ENCODE results near the gene MRPS31. TPM values are rescaled to one million over a fixed set of nuclear protein-coding genes. Genes with fewer than 3 reads are reported as not detected.
"Not testable (repeated sequence)": the region's sequence is repeated elsewhere in the genome, so short reads cannot be mapped to it uniquely, and the experiment has no call there.

The MRPS31 gene
- total RNA-seq, 1 donor from 2014 or later = 30.5 TPM

DNA sequence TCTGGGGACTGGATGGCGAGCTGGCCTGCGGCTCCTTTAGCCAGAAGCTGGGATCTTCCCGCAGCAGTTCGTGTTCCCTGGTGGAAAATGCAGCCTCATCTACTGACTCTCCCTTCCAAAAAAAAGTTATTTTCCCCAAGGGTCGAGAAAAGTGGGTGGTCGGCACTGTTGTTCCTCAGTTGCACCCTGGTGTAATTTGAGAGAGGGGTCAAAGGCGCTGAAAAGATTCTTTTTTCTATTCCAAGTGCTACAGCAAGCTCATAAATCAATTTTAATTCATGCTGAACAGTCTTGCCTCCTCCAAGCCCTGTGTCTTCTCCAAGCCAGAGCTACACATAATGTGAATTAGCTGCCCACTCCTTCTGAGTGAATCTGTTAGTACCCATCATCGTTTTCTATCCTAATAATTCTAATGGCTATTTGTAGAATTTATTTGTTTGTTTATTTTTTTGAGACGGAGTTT lies 19.2 kb upstream of the MRPS31 start:
- Mint-ChIP-seq H3K27me3 (no peaks in the 10 kb centered on the region), H3K4me3 (peak overlapping the region; percentile 83), H3K4me1 (peaks cover 9% of the 10 kb centered on the region), H3K27ac (peak overlapping the region; percentile 53), H3K36me3 (ENCODE audit: low read depth) (peaks cover 2% of the 10 kb centered on the region), H3K9me3 (no peaks in the 10 kb centered on the region)
- ChIA-PET CTCF (interaction anchor here (1.2 to 1.3 kb wide), 2 partner anchors 13 to 131 kb away, joined by 5 to 6 read pairs; no protein-coding TSS in a partner anchor), POLR2A (interaction anchor here (0.6 to 2.6 kb wide), 4 partner anchors 8 to 270 kb away, joined by 4 to 16 read pairs (median 10); no protein-coding TSS in a partner anchor)
- TF ChIP-seq CTCF (IDR thresholded peaks at IDR 0.05) = no peak
- intact Hi-C loops (cut with micrococcal nuclease) = no loop called here
- DNase-seq (no peak), ATAC-seq (ENCODE audit: low read depth) (no peak)

DNA sequence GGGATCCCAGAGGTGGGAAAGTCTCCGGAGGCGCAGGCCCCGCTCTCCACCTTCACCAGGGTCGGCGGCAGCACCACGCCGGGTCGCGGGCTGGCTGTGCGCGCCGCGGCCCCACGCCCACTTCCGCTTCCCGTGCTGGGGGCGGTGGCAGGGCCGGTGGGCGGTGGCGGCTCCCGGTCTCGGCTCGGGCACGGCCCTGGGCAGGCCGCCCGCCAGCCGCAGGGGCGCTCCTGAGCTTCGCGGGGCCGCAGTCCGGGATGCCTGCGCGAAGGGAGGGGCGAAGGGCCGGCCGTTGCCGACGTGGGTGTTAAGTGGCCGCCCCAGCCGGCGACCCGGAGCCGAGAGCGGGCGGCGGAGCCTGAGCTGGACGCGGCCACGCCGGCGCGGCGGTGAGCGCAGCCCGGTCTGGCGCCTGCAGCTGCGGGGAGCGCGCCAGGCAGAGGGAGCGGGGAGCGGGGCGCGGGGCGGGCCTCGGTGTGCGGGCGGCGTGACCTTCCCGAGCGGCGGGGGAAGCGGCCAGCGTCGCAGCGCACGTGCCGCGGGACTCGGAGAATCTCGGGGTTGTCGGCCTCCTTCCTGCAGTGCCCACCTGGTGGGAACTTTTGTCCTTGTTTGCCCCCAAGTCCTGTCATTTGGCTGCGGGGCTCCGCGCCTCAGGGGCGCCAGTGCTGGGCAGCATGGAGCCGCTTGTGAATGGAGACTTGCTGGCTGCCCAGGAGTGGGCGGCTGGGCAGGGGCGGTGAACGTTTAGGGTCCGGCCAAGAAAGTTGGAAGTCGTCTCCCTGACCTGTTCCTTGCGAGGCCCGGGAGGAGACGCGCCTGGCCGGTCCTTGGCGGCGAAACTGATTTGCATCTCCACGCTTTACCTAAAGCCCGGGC lies 18.5 kb upstream of the MRPS31 start, which contains the start of gene SLC25A15:
TSS of gene SLC25A15 (plus strand) at position 337 of the 879 bp plus-strand sequence. CDS start 3,616 bp downstream, outside the sequence.
- TF ChIP-seq CTCF (IDR thresholded peaks at IDR 0.05) = no peak
- POLR2A ChIA-PET = interaction anchor here (0.9 to 2.6 kb wide), 9 partner anchors 9 to 271 kb away, joined by 3 to 15 read pairs (median 4); no protein-coding TSS in a partner anchor
- DNase-seq (peak; percentile 82), ATAC-seq (ENCODE audit: low read depth) (peak; percentile 95)
- peaks cover 9% of the 10 kb centered on the region for H3K4me1 Mint-ChIP-seq
- intact Hi-C loops (cut with micrococcal nuclease) = loop anchor here (1.0 kb wide), 4 partner anchors 12 to 272 kb away; partner anchors contain the start of genes MRPS31 and WBP4
- no peaks in the 10 kb centered on the region for H3K27me3 Mint-ChIP-seq
- peak within 1 kb of the TSS; percentile 53 for H3K27ac Mint-ChIP-seq
- peak within 1 kb of the TSS; percentile 83 for H3K4me3 Mint-ChIP-seq
- peaks cover 2% of the 10 kb centered on the region for H3K36me3 Mint-ChIP-seq (ENCODE audit: low read depth)
- H3K9me3 Mint-ChIP-seq = no peaks in the 10 kb centered on the region
- CTCF ChIA-PET = interaction anchor here (1.2 to 1.3 kb wide), 2 partner anchors 12 to 132 kb away, joined by 5 to 6 read pairs; no protein-coding TSS in a partner anchor

GRCh38 chr13:40788540-40789274 lies 17.7 kb upstream of the MRPS31 start:
- ChIA-PET CTCF (interaction anchor here (0.9 kb wide), 1 partner anchor 11 kb away, joined by 7 read pairs; no protein-coding TSS in a partner anchor), POLR2A (interaction anchor here (0.5 to 2.6 kb wide), 11 partner anchors 10 to 272 kb away, joined by 3 to 15 read pairs (median 4); no protein-coding TSS in a partner anchor)
- H3K27ac Mint-ChIP-seq = peak overlapping the region; percentile 53
- peak overlapping the region; percentile 76 for H3K4me3 Mint-ChIP-seq
- not testable (repeated sequence) for H3K27me3 Mint-ChIP-seq; DNase-seq; H3K4me1 Mint-ChIP-seq; H3K9me3 Mint-ChIP-seq; H3K36me3 Mint-ChIP-seq (ENCODE audit: low read depth); ATAC-seq (ENCODE audit: low read depth)
- intact Hi-C loops (cut with micrococcal nuclease) = loop anchor here (1.0 kb wide), 4 partner anchors 11 to 273 kb away; partner anchors contain the start of genes MRPS31 and WBP4

DNA sequence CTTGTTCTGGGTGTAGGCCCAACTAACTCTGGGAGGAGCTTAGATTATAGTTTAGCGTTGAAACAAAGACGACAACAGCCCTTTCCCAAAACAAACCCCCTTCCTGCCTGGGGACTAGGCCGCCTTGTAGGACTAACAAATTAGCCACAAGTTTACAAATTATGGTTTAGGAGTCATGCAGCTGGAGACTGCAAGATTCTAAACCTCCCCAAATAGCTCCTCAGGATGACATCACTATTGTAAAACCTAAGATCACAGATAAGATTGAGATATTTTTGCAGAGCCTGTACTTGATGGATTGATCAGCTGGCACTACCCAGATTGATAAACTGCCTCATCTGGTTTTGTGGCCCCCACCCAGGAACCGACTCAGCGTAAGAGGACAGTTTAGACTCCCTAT lies 16.1 kb upstream of the MRPS31 start:
- ChIA-PET POLR2A (no interaction called here), CTCF (interaction anchor here (1.2 kb wide), 1 partner anchor 9 kb away, joined by 7 read pairs; no protein-coding TSS in a partner anchor)
- intact Hi-C loops (cut with micrococcal nuclease) = no loop called here
- DNase-seq = no peak
- H3K4me1 Mint-ChIP-seq = peaks cover 7% of the 10 kb centered on the region
- no peak overlapping the region for H3K4me3 Mint-ChIP-seq
- TF ChIP-seq CTCF (IDR thresholded peaks at IDR 0.05) = no peak
- H3K9me3 Mint-ChIP-seq = no peaks in the 10 kb centered on the region
- H3K27ac Mint-ChIP-seq = no peak overlapping the region
- H3K36me3 Mint-ChIP-seq (ENCODE audit: low read depth) = no peaks in the 10 kb centered on the region
- no peaks in the 10 kb centered on the region for H3K27me3 Mint-ChIP-seq
- no peak for ATAC-seq (ENCODE audit: low read depth)

GRCh38 chr13:40786568-40786996 lies 15.6 kb upstream of the MRPS31 start:
- ATAC-seq (ENCODE audit: low read depth) (no peak), DNase-seq (no peak)
- no peaks in the 10 kb centered on the region for H3K27me3 Mint-ChIP-seq
- ChIA-PET CTCF (interaction anchor here (1.2 kb wide), 1 partner anchor 9 kb away, joined by 7 read pairs; no protein-coding TSS in a partner anchor), POLR2A (no interaction called here)
- H3K4me1 Mint-ChIP-seq = peaks cover 12% of the 10 kb centered on the region
- intact Hi-C loops (cut with micrococcal nuclease) = no loop called here
- no peaks in the 10 kb centered on the region for H3K9me3 Mint-ChIP-seq
- TF ChIP-seq CTCF (IDR thresholded peaks at IDR 0.05) = no peak
- H3K27ac Mint-ChIP-seq = no peak overlapping the region
- H3K4me3 Mint-ChIP-seq = no peak overlapping the region
- no peaks in the 10 kb centered on the region for H3K36me3 Mint-ChIP-seq (ENCODE audit: low read depth)
